HG03103 (cell line): ENCODE measurements around the gene FBXO8.
A peak's percentile ranks its signal among the peaks of the same experiment; 100 is the strongest.
"Not testable (repeated sequence)": the region's sequence is repeated elsewhere in the genome, so short reads cannot be mapped to it uniquely, and the experiment has no call there.

Experiments used
- ATAC-seq: cut with Tn5 transposase; IDR thresholded peaks from one replicate; pipeline ENCODE4 v1.9.1; 2021; ENCODE audit warnings: low read depth; ENCODE audit not compliant: unreplicated experiment

Gene FBXO8

GRCh38 chr4:174284487-174284886 is 1.0 kb upstream of the FBXO8 start:
- ATAC-seq, result no peak

DNA sequence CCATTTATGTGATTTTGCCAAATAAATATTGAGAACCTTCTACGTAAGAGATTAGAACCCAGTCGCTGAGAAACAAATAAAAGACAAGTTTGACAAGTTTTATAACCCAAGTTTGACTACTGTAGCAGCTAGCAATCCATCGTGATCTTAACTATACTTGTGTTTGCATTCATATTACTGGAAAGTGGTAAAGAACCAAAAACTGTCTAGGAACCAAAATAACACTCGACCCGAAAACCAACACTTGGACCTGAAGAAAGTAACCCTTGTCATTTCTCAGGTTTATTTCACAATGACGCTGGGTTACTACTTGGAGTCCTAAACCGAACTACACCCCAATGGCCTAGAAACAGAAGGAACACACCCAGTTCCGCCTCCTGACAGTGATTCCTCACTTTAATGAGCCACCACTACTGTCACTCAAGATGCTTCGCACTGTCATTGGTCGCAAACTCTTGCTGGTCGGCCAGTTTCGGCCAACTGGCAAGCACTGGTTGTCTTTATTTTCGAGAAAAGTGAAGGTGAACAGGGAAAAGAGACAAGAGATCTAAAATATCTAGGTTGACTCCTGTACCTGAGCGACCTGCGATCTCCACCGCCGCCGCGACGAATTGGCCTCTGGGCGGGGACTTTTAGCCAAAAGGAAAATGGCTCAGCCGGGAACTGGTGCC is 496 bp downstream of the FBXO8 start:
- ATAC-seq, result peak; percentile 96

DNA sequence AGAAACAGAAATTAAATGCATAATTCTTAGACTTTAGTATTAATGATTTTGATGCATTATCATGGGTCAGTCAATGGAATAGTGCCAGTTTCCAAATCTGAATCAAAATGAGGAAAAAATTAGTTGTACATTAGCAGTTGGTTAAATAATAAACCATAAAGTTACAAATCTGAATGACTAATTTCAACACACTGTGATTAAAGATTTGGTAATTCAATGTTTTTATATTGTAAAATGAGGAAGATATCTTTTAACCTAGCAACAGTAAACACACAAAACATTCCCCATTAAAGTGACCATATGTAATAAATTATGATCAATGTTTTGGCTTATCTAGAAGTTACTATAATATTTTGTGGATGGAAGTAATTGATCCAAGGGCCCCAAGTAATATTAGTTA is 1.6 kb downstream of the FBXO8 start:
- no peak for ATAC-seq

DNA sequence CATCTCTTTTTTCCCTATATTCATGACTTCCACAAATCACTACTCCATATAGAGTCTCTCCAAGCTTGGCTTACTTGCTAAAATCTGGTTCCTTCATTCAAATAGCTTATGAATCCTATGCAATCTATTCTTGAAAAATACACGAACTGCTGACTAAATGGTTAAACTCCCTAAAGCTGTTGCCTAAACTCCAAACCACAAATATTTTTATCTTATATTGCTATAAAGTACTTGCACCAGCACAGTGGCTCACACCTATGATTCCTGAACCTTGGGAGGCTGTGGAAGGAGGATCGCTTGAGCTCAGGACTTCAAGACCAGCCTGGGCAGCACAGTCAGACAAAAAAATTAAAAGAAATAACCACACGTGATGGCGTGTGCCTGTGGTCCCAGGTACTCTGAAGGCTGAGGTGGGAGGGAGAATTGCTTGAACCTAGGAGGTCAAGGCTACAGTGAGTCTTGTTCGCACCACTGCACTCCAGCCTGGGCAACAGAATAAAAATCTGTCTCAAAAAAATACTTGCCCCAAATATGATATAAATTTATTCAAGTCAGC is 2.2 kb downstream of the FBXO8 start:
- no peak for ATAC-seq

DNA sequence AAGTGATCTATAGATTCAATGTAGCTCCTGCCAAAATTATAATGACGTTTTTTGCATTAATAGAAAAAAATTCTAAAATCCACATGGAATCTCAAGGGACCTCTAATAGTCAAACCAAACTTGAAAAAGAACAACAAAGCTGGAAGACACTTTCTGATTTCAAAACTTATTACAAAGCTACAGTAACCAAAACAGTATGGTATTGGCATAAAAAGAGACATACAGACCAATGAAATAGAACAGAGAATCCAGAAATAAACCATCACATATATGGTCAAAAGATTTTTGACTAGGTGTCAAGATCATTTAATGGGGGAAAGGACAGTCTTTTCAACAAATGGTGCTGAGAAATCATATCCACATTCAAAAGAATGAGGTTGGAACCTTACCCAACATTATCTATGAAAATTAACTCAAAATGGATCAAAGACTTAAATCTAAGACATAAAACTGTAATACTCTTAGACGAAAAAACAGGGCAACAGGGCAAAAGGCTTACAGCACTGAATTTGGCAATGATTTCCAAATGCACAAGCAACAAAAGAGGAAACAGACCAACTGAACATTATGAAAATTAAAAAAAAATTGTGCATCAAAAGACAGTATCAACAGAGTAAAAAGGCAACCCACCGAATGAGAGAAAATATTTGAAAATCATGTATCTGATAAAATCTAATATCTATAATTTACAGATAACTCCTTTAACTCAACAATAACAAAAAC is 3.9 kb downstream of the FBXO8 start:
- ATAC-seq, result no peak

DNA sequence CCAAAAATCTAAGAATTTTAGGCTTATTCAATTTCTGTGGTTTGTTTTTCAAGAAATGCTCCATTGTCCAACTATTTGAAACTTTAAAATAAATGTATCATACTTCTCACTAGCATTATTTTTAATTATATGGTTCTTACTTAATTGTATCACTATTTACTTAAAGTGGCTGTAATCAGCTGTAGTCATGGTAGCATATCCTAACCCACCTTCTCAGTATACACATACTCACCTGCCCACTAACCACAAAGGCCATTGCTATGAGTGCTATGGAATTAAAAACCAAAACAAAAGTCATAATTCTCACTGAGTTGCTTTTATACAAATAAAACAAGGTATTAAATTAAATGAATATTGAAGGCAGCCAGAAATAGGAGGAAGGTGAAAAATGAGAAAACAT is 5.0 kb downstream of the FBXO8 start:
- no peak for ATAC-seq

GRCh38 chr4:174277433-174277832 is 6.0 kb downstream of the FBXO8 start:
- no peak for ATAC-seq

DNA sequence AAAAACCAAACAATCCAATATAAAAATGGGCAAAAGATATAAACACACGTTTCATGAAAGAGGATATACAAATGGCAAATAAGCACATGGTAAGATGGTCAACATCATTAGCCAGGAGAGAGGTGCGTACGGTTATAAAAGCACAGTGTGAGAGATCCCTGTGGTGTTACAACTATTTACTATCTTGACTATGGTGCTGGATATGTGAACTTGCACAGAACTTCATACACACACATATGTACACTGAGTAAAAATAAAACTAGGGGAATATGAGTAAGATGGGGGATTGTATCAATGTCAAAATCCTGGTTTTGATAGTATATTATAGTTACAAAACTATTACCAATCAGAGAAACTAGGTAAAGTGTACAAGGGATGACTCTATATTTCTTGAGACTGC is 8.4 kb downstream of the FBXO8 start:
- no peak for ATAC-seq

DNA sequence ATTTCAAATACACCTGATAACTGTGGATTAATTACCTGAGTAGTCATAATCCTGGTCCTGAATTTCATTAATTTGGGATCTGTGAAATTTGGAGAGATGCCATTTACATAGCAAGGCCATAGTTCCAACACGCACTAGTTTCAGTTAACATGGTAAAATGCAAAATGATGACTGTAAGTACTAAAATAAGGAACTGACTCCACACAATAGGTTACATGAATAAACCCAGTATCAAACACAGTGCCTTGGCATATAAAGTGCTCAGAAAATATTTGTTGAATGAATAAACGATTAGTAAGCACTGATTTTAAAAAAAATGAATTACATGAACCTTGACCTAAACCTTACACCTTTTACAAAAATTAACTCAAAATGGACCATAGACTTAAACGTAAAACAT is 9.0 kb downstream of the FBXO8 start:
- ATAC-seq, result no peak

- no peak for ATAC-seq
Measured at GRCh38 chr4:174273930-174274329, 9.5 kb downstream of the FBXO8 start.

DNA sequence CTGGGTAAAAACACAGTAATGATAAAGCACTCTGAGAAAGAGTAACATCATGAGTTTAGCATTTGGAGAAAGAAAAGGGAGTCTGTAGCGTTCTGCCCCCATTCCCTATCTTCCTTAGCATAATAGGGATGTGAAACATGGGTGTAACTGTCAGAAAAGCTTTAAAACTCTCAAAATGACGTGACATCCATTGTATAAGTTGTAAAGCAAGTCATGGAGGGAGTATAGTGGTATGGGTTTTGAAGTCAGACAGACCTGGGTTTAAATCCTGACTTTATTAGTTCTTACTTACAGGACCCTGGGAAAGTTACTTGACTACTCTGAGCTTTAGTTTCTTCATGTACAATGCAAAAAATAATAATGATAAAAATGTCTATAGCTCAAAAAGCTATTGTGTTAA is 17.1 kb downstream of the FBXO8 start:
- no peak for ATAC-seq

DNA sequence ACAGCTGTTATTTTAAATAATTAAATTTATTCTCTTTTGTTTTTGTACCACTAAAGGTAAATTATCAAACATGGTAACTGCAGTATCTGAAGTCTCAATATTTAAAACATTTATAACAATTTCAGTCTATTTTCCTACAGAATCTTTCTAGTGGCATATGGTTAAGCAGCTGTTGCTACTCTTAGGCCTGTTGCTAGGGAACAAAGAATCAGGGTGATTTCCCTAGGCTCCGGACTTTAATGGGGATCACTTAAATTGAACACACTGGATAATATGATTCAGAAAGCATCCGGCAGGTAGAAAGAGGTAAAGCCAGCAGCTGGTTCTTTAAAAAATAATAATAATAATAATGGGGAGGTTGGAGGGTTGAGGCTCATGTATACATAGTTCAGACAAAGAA is 17.6 kb downstream of the FBXO8 start:
- no peak for ATAC-seq

- ATAC-seq, result no peak
Measured at GRCh38 chr4:174263445-174263736, 20.1 kb downstream of the FBXO8 start.

DNA sequence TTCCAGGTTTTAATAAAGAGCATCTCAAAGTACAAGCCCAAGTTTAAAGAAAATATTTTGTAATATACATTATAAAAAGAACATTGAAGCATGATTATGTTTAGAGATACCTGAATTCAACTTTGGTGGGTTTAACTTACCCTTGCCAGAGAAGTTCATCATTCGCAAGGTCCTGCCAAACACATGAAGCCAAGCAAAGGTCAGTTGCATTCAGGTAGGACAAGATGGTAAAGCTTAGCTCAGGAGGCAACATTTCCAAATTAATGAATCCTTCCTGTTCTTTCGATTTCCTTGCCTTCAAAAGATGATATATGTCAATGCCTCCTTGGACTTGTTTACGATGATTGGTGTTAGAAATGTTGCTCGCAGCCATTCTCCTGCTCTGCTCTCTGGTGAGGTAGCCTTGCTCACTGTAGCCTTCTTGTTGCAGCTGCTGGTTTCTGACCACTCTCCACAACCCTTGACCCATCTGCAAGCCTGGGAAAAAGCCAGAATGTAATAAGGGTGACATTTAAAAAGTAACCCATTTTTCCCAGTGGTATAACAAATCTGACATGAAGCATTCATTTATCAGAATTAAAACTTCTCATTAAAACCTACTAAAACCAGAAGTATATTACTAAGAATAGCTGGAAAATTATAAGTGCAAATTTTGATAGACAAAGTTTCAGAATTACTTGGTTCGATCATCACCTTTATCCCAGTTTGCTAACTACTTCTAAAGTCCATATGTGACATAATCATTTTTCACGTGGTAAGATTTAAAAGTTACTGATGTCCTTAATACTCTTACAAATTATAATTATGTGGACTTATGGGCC is 20.6 kb downstream of the FBXO8 start:
- ATAC-seq, result no peak

DNA sequence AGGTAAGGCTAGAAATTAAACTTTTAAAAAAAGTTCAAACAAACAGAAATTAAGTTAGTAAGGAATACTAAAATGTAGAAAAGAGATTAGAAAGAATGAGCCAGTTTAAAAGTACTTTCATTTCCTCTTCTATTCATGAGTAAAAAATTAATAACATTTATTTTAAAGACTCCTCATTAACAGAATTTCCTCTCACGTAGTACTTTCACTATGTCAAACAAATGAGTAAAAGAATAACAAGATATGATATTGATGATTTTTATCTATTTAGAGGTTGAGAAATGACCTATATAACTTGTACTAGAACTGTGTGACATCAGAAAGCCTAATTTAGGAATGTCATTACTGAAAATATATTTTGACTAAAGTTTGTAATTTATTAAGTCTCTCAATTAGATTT is 22.0 kb downstream of the FBXO8 start:
- not testable (repeated sequence) for ATAC-seq

- ATAC-seq, result no peak
Measured at GRCh38 chr4:174260099-174260498, 23.4 kb downstream of the FBXO8 start.

GRCh38 chr4:174259580-174259979 is 23.9 kb downstream of the FBXO8 start:
- no peak for ATAC-seq

- no peak for ATAC-seq
Measured at GRCh38 chr4:174256277-174256713, 27.2 kb downstream of the FBXO8 start.

DNA sequence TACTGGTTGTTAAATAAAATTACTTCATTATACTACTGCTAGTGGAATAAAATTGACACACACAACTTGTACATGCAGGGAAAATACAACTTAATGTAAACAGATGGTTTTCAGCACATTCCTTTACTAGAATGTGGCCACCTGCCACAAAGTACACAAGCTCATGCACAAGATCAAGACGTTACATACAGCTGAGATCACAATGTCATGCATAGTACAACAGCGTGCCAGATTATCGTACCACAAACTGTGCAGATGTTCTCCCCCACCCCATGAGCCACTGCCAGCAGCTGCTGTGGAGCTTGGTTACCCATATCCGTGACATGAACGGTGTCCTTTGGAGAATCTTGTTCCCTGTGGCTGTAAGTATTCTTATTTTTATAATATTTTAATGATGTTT is 27.7 kb downstream of the FBXO8 start:
- ATAC-seq, result no peak

GRCh38 chr4:174255374-174255773 is 28.1 kb downstream of the FBXO8 start:
- ATAC-seq, result no peak

GRCh38 chr4:174254613-174255012 is 28.9 kb downstream of the FBXO8 start:
- no peak for ATAC-seq
